ENCODE data around the gene CRKL.
"Not testable (repeated sequence)": the region's sequence is repeated elsewhere in the genome, so short reads cannot be mapped to it uniquely, and the experiment has no call there.

Gene CRKL

DNA sequence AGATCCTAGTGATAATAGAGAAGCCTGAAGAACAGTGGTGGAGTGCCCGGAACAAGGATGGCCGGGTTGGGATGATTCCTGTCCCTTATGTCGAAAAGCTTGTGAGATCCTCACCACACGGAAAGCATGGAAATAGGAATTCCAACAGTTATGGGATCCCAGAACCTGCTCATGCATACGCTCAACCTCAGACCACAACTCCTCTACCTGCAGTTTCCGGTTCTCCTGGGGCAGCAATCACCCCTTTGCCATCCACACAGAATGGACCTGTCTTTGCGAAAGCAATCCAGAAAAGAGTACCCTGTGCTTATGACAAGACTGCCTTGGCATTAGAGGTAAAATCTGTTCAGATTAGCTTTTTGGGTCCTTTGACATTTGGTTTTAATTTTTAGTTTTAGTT is 16.7 kb downstream of the CRKL start:
- no peak for DNase-seq (ENCODE audit: low read depth, low spot score)

DNA sequence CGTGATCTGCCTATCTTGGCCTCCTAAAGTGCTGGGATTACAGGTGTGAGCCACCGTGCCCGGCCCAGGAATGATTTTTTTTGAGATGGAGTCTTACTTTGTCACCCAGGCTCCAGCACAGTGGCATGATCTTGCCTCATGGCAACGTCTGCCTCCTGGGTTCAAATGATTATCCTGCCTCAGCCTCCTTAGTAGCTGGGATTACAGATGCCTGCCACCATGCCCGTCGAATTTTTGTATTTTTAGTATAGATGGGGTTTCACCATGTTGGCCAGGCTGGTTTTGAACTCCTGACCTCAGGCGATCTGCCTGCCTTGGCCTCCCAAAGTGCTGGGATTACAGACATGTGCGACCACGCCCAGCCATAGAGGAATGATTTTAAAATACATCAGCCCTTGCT is 17.8 kb downstream of the CRKL start:
- not testable (repeated sequence) for DNase-seq (ENCODE audit: low read depth, low spot score)

DNA sequence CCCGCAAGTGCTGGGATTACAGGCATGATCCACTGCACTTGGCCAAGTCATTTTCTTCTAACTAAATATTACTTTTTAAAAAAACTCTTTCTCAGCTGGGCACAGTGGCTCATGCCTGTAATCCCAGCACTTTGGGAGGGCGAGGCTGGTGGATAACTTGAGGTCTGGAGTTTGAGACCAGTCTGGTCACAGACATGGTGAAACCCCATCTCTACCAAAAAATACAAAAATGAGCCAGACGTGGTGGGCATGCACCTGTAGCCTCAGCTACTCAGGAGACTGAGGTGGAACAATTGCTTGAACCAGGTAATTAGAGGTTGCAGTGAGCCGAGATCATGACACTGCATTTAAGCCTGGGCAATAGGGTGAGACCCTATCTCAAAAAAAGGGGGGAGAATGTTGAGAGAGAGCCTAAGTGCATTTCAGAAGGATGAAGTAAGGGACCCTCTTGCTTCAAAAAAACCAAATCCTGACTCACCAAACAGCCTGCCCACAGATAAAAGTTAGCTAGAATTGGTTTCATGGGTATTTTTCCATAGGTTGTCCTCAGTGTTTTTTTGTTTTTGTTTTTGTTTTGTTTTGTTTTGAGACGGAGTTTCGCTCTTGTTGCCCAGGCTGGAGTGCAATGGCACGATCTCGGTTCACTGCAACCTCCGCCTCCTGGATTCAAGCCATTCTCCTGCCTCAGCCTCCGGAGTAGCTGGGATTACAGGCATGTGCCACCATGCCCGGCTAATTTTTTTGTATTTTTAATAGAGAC is 18.8 kb downstream of the CRKL start:
- not testable (repeated sequence) for DNase-seq (ENCODE audit: low read depth, low spot score)

DNA sequence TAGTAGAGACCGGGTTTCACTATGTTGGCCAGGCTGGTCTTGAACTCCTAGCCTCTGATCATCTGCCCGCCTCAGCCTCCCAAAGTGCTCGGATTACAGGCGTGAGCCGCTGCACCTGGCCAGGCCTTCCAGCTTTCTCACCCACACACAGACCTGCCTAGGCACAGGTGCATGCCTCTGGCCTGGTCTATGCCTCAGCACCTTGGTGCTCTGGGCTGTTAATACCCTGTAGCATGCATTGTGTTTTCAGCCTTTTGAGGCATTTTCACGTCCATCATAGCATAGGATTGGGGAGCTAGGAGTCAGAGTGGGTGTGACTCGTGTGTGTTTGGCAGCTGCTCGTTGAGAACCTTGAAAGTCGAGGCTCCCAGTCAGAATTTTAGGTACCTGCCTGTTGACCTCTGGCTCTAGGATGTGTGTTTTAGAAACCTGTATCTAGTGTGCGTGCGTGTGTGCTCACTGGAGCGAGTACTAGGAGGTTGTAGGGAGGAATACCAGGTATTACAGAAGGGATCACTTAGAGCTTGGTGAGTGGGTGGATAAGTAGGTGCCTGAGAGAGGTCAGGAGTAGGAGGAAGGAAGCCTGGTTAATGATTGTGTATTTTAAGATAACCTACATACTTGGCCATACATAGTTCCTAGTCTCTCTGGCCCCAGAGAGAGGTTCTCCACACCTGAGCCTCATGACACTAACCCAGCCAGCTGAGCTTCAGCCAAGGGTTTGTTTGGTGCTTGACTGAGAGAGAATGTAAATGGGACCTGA is 20.0 kb downstream of the CRKL start:
- DNase-seq (ENCODE audit: low read depth, low spot score), result no peak

DNA sequence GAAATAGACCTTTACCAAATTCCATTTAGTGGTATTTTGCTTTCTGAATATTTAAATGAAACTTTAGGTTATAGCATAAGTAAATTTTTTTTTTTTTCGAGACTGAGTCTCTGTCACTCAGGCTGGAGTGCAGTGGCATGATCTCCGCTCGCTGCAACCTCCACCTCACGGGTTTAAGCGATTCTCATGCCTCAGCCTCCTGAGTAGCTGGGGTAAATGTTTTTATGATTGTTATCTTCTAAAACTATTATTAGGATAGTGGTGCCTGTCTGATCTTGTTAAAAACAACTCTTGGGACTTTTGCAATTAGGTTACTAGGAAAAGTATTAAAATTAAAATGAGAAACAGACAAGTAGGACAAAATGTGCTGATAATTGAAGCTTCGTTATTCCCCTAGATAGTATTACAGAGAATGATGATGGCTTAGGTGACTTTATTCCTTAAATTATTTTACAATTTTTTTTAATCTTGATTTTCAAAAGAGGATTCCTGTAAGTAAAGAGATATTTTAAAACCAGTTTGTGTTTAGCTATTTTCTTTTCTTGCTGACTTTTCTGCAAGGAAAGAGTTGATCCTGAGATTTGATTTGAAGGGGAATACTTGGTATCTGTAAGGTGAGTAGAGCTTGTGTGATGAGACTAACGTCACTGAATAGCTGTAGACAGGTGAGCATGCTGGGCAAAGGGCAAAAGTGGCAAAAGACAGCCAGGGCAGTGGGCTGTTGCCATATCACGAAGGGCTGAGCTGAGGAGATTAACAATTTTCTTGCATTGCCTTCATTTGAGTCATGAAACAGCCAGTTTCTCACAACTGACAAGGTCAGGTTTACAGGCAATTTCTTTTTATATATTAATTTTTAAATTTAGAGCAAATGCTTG is 20.8 kb downstream of the CRKL start:
- no peak for DNase-seq (ENCODE audit: low read depth, low spot score)

DNA sequence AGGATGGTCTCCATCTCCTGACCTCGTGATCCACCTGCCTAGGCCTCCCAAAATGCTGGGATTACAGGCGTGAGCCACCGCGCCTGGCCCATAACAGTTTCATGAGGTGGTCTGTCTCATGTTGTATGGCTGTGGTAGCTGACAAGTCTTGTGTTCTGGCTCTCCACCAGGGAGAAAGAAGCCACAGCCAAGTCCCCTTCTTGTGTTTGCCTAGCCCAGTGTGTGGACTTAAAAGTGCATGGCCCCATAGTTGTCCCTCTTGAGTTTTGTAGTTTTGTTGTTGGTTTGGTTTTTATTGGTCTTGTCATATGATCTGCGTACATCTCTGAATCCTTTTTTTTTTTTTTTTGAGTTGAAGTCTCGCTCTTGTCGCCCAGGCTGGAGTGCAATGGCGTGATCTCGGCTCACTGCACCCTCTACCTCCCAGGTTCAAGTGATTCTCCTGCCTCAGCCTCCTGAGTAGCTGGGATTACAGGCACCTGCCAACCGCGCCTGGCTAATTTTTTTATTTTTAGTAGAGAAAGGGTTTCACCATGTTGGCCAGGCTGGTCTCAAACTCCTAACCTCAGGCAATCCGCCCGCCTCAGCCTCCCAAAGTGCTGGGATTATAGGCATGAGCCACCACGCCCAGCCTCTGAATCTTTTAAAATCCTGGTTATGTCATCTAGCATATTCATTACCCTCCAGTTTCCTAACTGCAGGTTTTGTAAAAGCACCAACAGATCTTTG is 22.4 kb downstream of the CRKL start:
- not testable (repeated sequence) for DNase-seq (ENCODE audit: low read depth, low spot score)

DNA sequence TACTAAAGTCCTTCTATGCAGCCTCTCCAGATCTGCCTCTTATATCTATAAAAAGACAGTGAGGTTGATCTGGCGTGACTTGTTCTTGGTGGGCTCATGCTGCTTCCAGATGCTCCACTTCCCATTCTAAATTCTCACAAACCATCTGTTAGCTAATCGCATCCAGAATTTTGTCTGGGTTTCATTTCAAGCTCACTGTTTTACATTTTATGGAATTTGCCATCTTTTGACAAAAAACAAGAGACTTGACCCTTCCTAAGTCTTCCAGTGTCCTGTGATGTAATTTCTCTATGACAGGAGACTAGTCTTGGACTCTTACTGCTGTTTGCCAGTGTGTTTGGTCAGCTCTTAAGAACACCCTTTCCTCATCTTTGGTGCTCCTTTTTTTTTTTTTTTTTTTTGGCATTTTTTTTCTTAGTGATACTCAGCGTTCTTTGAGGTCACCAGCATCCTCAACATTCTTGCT is 23.0 kb downstream of the CRKL start:
- DNase-seq (ENCODE audit: low read depth, low spot score), result no peak

DNA sequence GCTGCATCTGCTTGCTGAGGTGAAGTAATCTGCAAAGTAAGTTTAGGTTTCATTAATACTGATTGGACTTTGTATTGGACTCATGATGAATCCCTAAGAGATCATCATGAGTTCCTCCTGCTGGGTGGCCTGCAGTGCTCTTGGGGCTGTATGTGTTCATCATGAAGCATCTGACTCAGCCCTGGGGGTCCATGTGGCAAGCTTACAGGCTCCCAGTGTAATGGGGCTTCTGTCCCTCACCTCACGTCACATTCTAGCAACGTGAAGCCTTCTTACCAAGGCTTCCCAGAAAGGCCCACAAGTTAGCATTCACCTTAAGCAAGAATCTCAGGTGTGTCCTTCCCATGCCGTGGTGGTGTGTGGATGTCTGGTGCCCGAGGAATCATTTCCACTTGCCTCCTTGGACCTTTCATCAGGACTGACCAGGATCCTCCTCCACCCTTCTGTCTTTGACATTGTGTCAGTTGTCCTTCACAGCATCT is 23.7 kb downstream of the CRKL start:
- no peak for DNase-seq (ENCODE audit: low read depth, low spot score)

DNA sequence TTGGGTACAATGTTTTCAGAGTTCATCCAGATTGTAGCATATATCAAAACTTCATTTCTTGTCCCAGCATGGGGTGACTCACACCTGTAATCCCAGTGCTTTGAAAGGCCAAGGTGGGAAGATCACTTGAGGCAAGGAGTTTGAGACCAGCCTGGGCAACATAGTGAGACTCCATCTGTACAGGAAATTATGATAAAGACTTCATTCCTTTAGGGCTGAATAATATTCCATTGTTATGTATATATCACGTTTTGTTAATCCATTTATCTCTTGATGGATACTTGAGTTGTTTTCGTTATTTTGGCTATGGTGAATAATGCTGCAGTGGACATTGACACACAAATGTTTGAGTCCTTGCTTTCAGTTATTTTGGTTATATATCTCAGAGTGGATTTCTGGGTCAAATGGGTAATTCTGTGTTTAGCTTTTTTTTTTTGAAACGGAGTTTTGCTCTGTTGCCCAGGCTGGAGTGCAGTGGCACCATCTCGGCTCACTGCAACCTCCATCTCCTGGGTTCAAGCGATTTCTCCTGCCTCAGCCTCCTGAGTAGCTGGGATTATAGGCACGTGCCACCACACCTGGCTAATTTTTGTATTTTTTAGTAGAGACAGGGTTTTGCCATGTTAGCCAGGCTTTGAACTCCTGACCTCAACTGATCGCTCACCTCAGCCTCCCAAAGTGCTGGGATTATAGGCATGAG is 25.1 kb downstream of the CRKL start:
- DNase-seq (ENCODE audit: low read depth, low spot score), result not testable (repeated sequence)

DNA sequence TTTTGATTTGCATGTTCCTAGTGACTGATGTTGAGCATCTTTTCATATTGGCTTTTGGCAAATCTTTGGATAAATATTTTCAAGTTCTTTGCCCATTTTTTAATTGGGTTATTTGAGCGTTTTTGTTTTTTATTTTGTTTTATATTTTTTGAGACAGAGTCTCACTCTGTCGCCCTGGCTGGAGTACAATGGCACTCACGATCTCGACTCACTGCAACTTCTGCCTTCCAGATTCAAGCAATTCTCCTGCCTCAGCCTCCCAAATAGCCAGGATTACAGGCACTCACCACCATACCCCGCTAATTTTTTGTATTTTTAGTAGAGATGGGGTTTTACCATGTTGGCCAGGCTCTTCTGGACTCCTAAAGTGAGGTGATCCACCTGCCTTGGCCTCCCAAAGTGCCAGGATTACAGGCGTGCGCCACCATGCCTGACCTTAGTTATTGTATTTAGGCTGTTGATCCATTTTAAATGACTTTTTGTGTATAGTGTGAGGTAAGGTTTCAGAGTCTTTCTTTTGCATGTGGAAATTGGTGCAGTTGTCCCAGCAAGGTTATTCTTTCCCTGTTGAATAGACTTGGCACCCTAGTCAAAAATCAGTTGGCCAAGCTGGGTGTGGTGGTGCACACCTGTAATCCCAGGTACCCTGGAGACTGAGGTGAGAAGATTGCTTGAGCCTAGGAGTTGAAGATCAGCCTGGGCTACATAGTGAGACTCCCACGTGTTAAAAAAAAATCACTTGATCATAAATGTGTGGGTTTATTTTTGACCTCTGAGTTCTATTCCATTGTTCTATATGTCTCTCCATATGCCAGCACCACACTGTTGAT is 26.1 kb downstream of the CRKL start:
- DNase-seq (ENCODE audit: low read depth, low spot score), result no peak

DNA sequence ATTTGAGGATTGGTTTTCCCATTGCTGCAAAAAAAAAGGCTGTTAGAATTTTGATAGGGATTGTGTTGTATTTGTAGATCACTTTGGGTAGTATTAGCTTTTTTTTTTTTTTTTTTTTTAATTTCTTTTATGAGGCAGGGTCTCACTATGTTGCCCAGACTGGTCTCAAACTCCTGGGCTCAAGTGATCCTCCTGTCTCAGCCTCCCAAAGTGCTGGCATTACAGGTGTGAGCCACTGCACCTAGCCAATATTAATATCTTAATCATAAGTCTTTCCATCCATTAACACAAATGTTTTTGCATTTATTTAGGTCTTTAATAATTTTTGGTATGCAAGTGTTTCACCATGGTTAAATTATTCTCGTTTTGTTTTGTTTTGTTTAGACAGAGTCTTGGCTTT is 26.8 kb downstream of the CRKL start:
- DNase-seq (ENCODE audit: low read depth, low spot score), result no peak

DNA sequence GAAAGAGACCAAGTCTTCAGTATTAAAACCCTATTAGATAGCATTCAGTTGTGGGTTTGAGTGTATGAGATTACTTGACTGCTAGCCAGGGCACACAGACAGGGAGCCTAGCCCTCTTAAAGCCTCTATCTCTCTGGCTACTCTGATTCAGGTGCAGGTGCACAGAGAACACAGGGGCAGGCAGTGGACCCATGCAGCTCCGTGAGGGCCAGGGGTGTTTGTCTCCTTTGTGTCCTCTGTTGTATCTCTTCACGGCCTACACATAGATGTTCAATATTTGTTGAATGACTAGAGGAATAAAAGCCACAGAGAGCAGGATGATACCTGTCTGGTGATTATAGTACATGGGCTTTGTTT is 28.3 kb downstream of the CRKL start:
- DNase-seq (ENCODE audit: low read depth, low spot score), result no peak

DNA sequence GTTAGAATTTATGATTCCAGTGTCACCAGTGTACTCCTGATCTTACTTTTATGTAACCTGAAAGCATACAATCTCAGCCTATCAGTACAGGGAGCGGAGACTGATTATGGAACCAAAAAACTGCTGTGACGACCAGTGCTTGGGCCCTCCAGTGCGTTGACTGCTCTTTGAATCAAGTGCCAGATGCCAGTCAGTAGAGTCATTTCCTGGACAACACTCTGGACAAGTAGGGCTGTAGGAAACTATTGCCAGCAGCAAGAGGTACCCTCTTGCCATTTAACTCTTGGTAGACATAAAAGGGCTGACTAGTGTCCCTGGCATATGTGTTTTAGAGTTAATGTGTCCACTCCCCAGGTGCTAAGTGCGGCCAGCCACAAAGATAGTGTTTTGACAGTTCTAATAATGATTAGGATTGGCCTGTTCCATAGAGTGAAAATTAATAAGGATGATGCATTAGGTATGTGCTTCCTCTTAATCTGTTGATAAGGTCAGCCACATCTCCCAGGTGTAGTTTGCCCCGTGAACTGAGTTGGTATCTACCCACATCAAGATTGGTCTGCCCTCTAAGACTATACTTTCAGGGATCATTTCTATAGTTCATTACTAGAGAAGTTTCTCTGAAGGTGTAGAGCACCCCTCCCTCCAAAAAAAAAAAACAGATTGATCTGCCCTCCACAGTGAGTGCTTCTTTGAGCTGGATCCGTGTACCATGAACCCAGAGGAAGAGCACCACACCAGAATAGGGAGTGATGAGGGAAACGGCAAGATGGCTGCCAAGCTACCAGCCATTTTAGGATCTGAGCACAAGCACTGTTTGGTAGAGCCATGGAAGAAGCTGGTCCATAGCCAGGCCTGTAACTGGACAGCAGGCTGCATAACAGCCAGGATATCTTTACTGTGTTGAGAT is 29.1 kb downstream of the CRKL start:
- no peak for DNase-seq (ENCODE audit: low read depth, low spot score)

DNA sequence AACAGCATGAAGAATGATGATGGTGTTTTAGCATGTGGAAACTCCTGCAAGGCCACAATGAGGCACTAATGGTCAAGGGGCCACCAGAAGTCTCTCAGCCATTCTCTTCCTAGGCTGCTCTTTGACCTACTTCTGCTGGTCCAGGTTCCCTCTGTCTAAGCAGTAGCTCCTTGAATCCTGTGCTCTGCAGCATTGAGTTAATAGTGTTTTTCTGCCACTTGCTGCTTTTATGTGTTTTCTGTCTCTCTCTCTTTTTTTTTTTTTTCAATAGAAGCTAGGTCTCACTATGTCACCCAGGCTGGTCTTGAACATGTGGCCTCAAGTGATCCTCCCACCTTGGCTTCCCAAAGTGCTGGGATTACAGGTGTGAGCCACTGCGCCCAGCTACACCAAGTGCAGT is 29.8 kb downstream of the CRKL start:
- DNase-seq (ENCODE audit: low read depth, low spot score), result no peak

DNA sequence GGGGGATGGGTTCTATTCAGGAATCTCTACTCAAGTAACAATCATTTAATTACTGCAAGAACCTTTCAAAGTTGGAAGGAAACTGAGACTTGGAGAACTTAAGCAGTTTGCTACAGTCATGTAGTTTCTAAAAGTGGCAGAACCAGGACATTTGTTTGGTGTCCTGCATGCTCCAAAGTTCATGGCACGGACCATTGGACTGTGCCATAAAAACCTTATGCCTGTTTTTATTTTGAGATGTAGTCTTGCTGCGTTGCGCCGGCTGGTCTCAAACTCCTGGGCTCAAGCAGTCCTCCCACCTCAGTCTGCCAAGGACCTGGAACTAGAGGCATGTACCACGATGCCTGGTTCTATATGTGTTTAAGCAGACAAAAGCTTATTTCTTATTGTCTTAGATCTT is 31.2 kb downstream of the CRKL start:
- no peak for DNase-seq (ENCODE audit: low read depth, low spot score)

DNA sequence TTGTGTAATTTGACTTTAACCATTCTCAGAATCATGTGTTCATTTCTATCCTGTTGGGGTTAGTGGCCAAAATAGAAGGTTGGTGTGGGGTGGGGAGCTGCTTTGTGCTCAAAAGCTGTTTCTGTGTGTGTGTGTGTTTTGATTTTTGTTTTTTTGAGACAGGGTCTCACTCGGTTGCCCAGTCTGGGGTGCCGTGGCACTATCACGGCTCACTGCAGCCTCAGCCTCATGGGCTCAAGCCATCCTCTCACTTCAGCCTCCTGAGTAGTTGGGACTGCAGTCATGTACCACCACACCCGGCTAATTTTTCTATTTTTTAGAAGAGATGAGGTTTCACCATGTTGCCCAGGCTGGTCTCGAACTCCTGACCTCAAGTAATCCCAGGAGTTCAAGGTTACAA is 31.8 kb downstream of the CRKL start:
- no peak for DNase-seq (ENCODE audit: low read depth, low spot score)

DNA sequence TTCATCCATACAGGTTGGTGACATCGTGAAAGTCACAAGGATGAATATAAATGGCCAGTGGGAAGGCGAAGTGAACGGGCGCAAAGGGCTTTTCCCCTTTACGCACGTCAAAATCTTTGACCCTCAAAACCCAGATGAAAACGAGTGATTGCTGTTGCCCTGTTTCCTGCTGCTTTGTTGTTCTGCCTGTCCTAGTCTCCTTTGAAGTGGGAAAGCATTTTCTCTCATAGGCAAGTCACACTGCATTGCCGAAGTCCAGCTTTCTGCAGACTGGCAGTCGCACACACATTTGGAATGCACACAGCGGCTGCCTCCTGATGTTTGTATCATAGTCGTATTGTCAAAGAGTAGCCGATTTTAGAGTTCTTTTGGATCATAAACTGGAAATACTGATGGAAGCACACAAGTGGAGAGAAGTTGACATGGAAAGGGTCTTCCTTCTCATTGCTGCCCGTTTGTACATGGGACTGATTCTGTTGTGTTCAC is 32.5 kb downstream of the CRKL start:
- no peak for DNase-seq (ENCODE audit: low read depth, low spot score)

DNA sequence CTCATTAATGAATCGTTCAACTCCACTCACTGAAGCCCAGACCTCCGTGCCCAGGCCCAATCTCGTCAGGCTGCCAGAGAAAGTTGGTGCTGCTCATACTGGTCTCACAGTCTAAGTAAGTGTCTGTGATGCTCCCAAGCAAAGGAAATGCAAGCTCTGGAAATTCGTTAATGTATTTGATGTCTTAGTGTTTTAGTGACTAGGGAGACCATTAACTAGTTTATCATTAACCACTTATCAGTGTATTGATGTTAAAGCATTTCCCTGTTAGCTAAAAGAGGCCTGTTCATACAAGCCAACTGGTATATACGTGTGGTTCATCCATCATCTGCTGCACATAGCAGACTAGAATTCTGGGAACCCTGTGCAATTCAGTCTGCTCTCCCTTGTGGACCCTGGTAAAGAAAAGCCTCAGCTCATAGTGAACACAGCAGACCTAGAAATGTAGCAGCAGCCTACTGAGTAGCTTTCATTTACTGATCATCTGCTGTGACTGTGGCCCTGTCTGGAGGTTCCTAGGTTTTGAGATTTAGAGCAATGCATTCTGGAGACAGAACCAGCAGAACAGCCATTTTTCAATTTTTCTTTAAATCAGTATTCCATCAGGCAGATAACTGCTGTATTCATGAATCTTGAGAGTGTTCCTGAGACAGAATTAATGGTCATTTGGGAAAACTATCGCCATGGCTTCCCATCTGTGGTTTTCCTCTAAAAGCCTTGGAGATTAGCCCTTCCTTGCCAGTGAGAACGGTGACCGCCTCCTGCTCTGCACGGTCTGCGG is 34.1 kb downstream of the CRKL start:
- DNase-seq (ENCODE audit: low read depth, low spot score), result no peak
